PC-3 (cell line): Measurements from ENCODE around the gene NUDCD2. TPM values are rescaled to one million over a fixed set of nuclear protein-coding genes. Genes with fewer than 3 reads are reported as not detected.

Experiments
- ATAC-seq: fragments of 200-7000 bp; cut with Tn5 transposase; 2 replicates; pipeline ENCODE4 v1.9.1; 2020; ENCODE audit warnings: mild to moderate bottlenecking, moderate library complexity
- BruUV-seq: library from RNA; stranded (reverse); fragments of 400-500 nt; replicated peaks from 2 replicates; lab custom pipeline; 2021; lab: Mats Ljungman, UMichigan
- CTCF ChIA-PET: fragments of 300-600 bp; sonication (Branson Sonifier 250); formaldehyde crosslinking; loops from one replicate; lab custom pipeline; 2022; ENCODE audit warnings: antibody characterized with exemption; lab: Charles Lee
- POLR2A ChIA-PET: fragments of 300-600 bp; sonication (Branson Sonifier 250); formaldehyde crosslinking; loops from one replicate; lab custom pipeline; 2022; ENCODE audit warnings: antibody characterized with exemption; ENCODE audit not compliant: unreplicated experiment; lab: Charles Lee
- DNase-seq: peaks from one replicate; pipeline ENCODE4 v3.0.0-alpha.2; 2015
- H2AFZ ChIP-seq: fragments of 300-600 bp; sonication (generic); 2 replicates; pipeline ENCODE4 v1.6.0; 2016; ENCODE audit warnings: antibody characterized with exemption, low read length
- H3F3A ChIP-seq: fragments of 300-600 bp; sonication (generic); one replicate; pipeline ENCODE4 v1.6.0; 2017; ENCODE audit warnings: antibody characterized with exemption, low read length, control low read depth, mild to moderate bottlenecking; ENCODE audit not compliant: unreplicated experiment
- H3K27ac ChIP-seq: fragments of 300-600 bp; sonication (generic); 2 replicates; pipeline ENCODE4 v1.5.1; 2016; ENCODE audit warnings: mild to moderate bottlenecking, low read length
- H3K27me3 ChIP-seq: fragments of 300-600 bp; sonication (generic); 2 replicates; pipeline ENCODE4 v1.6.1; 2016; ENCODE audit warnings: low read length, mixed read lengths
- H3K36me3 ChIP-seq: fragments of 300-600 bp; sonication (generic); 2 replicates; pipeline ENCODE4 v1.6.1; 2016; ENCODE audit warnings: low read depth, mixed run types, low read length, mixed read lengths
- H3K4me1 ChIP-seq: fragments of 300-600 bp; sonication (generic); 2 replicates; pipeline ENCODE4 v1.5.1; 2016; ENCODE audit warnings: low read length; ENCODE audit not compliant: insufficient read depth
- H3K4me2 ChIP-seq: fragments of 300-600 bp; sonication (generic); 2 replicates; pipeline ENCODE4 v1.6.0; 2016; ENCODE audit warnings: low read length
- H3K4me3 ChIP-seq: fragments of 300-600 bp; sonication (generic); 2 replicates; pipeline ENCODE4 v1.5.1; 2016; ENCODE audit warnings: mild to moderate bottlenecking, low read length, mixed read lengths
- H3K79me2 ChIP-seq: fragments of 300-600 bp; sonication (generic); 2 replicates; pipeline ENCODE4 v1.6.1; 2017; ENCODE audit warnings: low read length, mixed read lengths
- H3K9ac ChIP-seq: fragments of 300-600 bp; sonication (generic); 2 replicates; pipeline ENCODE4 v1.6.0; 2016; ENCODE audit warnings: mild to moderate bottlenecking, low read length
- H3K9me2 ChIP-seq: fragments of 300-600 bp; sonication (generic); replicated peaks from 2 replicates; pipeline ENCODE4 v1.6.1; 2016; ENCODE audit warnings: mixed run types, low read length, mixed read lengths
- H3K9me3 ChIP-seq: fragments of 300-600 bp; sonication (generic); 2 replicates; pipeline ENCODE4 v1.6.1; 2016; ENCODE audit warnings: low read length, mixed read lengths
- H4K20me1 ChIP-seq: fragments of 300-600 bp; sonication (generic); 2 replicates; pipeline ENCODE4 v1.6.1; 2016; ENCODE audit warnings: low read length, mixed read lengths
- CTCF ChIP-seq: fragments of 300-600 bp; sonication (generic); conservative IDR thresholded peaks from 2 replicates; pipeline ENCODE4 v1.5.1; 2017; ENCODE audit warnings: antibody characterized with exemption, low read depth, mild to moderate bottlenecking, low read length
- EZH2 ChIP-seq: fragments of 300-600 bp; sonication (generic); IDR thresholded peaks from one replicate; pipeline ENCODE4 v1.6.1; 2017; ENCODE audit warnings: antibody characterized with exemption, mild to moderate bottlenecking, low read length; ENCODE audit not compliant: unreplicated experiment
- EZH2phosphoT487 ChIP-seq: fragments of 300-600 bp; sonication (generic); IDR thresholded peaks from 2 replicates; pipeline ENCODE4 v1.6.1; 2018; ENCODE audit warnings: mild to moderate bottlenecking, antibody characterized with exemption, low read length, borderline replicate concordance
- intact Hi-C: fragments of 100-400 bp; cut with micrococcal nuclease; formaldehyde crosslinking; loops from 2 replicates; pipeline ENCODE4 v1.9.0; 2023
- total RNA-seq: library from RNA; depleted of rRNA; stranded (reverse); fragments of >200 nt; gene quantifications from 2 replicates; pipeline ENCODE4 v1.2.3, GENCODE V29; 2014

The NUDCD2 gene
- total RNA-seq, 1 experiment from 2014 or later = 31.2 TPM

- ATAC-seq = no peak
- no TSS peak for BruUV-seq
- H3K27me3 ChIP-seq = no peaks in the 10 kb centered on the region
Measured at GRCh38 chr5:163440954-163441353, 18.9 kb downstream of the NUDCD2 start.

GRCh38 chr5:163439092-163439425 lies 20.8 kb downstream of the NUDCD2 start:
- Histone ChIP-seq H3K4me3 (peak overlapping the region; percentile 98), H3K27me3 (no peaks in the 10 kb centered on the region), H4K20me1 (peaks cover 21% of the 10 kb centered on the region), H3K4me2 (peak overlapping the region; percentile 98), H3F3A (no peaks in the 10 kb centered on the region), H3K4me1 (peaks cover 29% of the 10 kb centered on the region), H3K79me2 (peaks cover 40% of the 10 kb centered on the region), H3K27ac (no peak overlapping the region), H3K9me2 (no peaks in the 10 kb centered on the region), H3K9ac (peak overlapping the region; percentile 88), H2AFZ (0 out of 2 replicates have a peak overlapping the region, but pooled peaks have one; percentile 93), H3K9me3 (no peaks in the 10 kb centered on the region), H3K36me3 (peaks cover 41% of the 10 kb centered on the region)
- CTCF ChIA-PET = no interaction called here
- no TSS peak for BruUV-seq
- no peak for ATAC-seq
- TF ChIP-seq CTCF (no peak), EZH2 (no peak), EZH2phosphoT487 (no peak)
- peak; percentile 24 for DNase-seq
- intact Hi-C loops = no loop called here
- POLR2A ChIA-PET = interaction anchor here (0.6 kb wide), 2 partner anchors 10 to 21 kb away, joined by 4 to 5 read pairs; partner anchors contain the start of gene HMMR

More at GRCh38 chr5:163440954-163441353, 18.9 kb downstream of the NUDCD2 start:
- Histone ChIP-seq H3K36me3 (peaks cover 56% of the 10 kb centered on the region), H3K9me3 (no peaks in the 10 kb centered on the region), H3K4me2 (peak overlapping the region; percentile 98; the same call in 1 of the 2 replicates), H3K4me1 (peaks cover 22% of the 10 kb centered on the region), H3F3A (no peaks in the 10 kb centered on the region), H2AFZ (no peak overlapping the region), H3K79me2 (peaks cover 40% of the 10 kb centered on the region), H3K4me3 (no peak overlapping the region), H3K27ac (no peak overlapping the region), H3K9me2 (no peaks in the 10 kb centered on the region), H3K9ac (no peak overlapping the region), H4K20me1 (peaks cover 21% of the 10 kb centered on the region)
- POLR2A ChIA-PET = interaction anchor here (0.5 kb wide), 1 partner anchor 19 kb away, joined by 6 read pairs; the partner anchor contains the start of genes HMMR and NUDCD2
- no peak for TF ChIP-seq EZH2
- TF ChIP-seq EZH2phosphoT487 = no peak
- no peak for TF ChIP-seq CTCF
- CTCF ChIA-PET = no interaction called here
- intact Hi-C loops = no loop called here
- DNase-seq = no peak
